K562 (cell line): ENCODE results near the gene SEPTIN2. TPM values are rescaled to one million over a fixed set of nuclear protein-coding genes. Genes with fewer than 3 reads are reported as not detected.

Source experiments
- ATAC-seq: fragments of 200-7000 bp; cut with Tn5 transposase; 3 replicates; pipeline ENCODE4 v1.9.1; 2020; ENCODE audit warnings: moderate library complexity
- BruUV-seq: library from RNA; stranded (reverse); fragments of 400-500 nt; replicated peaks from 2 replicates; lab custom pipeline; 2021; lab: Mats Ljungman, UMichigan
- CTCF ChIA-PET: fragments of 300-600 bp; formaldehyde crosslinking; extraction: SDS; loops from one replicate; lab custom pipeline; 2021; ENCODE audit warnings: low intra/inter-chr PET ratio; lab: Yijun Ruan, JAX
- POLR2A ChIA-PET: fragments of 300-600, 350-650 bp; sonication (Branson Sonifier 250); formaldehyde crosslinking; extraction: SDS; loops from one replicate; lab custom pipeline; 2021; ENCODE audit warnings: antibody characterized with exemption, inconsistent platforms; lab: Yijun Ruan, JAX
- DNase-seq, 4 experiments: peaks; one replicate each; pipeline versions ENCODE4 v3.0.0 to v3.0.0-alpha.2; 2011 to 2018; ENCODE audit warnings: low spot score in 3 of 4, mixed read lengths in 3 of 4; ENCODE audit errors: extremely low read depth in 1 of 4
- FAIRE-seq: peaks from 2 replicates; lab custom pipeline; 2011; peaks lifted over from hg19 to GRCh38; lab: Jason Lieb, UNC
- H2AFZ ChIP-seq: 2 replicates; pipeline ENCODE4 v1.6.0; 2011; ENCODE audit warnings: low read depth, low read length, control low read depth, inconsistent platforms
- H3K27ac ChIP-seq: fragments of 200-600 bp; 3 replicates; pipeline ENCODE4 v1.8.0; 2011; ENCODE audit warnings: low read depth, mild to moderate bottlenecking, control low read depth, inconsistent platforms, low read length, moderate library complexity, mixed read lengths; ENCODE audit errors: extremely low read depth
- H3K27me3 ChIP-seq, 2 experiments: fragments of 300-600 bp in 1 of 2; 2 replicates in 1 of 2; 3 replicates in 1 of 2; pipeline versions ENCODE4 v1.6.0 to v1.8.0; 2011; ENCODE audit warnings: inconsistent platforms in 2 of 2, low read length in 2 of 2, mild to moderate bottlenecking in 1 of 2, mixed read lengths in 1 of 2, moderate library complexity in 1 of 2; ENCODE audit not compliant: control insufficient read depth in 2 of 2, insufficient read depth in 2 of 2
- H3K36me3 ChIP-seq: fragments of 300-600 bp; 3 replicates; pipeline ENCODE4 v1.8.0; 2011; ENCODE audit warnings: mild to moderate bottlenecking, low read length, inconsistent platforms; ENCODE audit not compliant: control insufficient read depth, insufficient read depth
- H3K4me1 ChIP-seq, 2 experiments: fragments of 200-600 bp in 1 of 2; replicated peaks in 1 of 2; 2 replicates in 1 of 2; 3 replicates in 1 of 2; pipeline versions ENCODE4 v1.5.1 to v1.8.0; 2011; ENCODE audit warnings: inconsistent platforms in 2 of 2, low read length in 2 of 2, mild to moderate bottlenecking in 1 of 2, mixed read lengths in 1 of 2, moderate library complexity in 1 of 2; ENCODE audit not compliant: control insufficient read depth in 2 of 2, insufficient read depth in 2 of 2
- H3K4me2 ChIP-seq: 2 replicates; pipeline ENCODE4 v1.6.1; 2011; ENCODE audit warnings: low read length, control low read depth, inconsistent platforms, mixed read lengths; ENCODE audit not compliant: insufficient read depth
- H3K4me3 ChIP-seq: fragments of 200-600 bp; sonication (generic), shearing (Covaris generic); 2 replicates; pipeline ENCODE4 v1.5.1; 2016; ENCODE audit warnings: control low read depth, inconsistent platforms
- H3K79me2 ChIP-seq: fragments of 200-600 bp; 3 replicates; pipeline ENCODE4 v1.8.0; 2011; ENCODE audit warnings: low read length, inconsistent platforms; ENCODE audit not compliant: control insufficient read depth, insufficient read depth
- H3K9ac ChIP-seq, 2 experiments: 2 replicates each; pipeline versions ENCODE4 v1.6.0 to v1.6.1; 2011; ENCODE audit warnings: low read depth in 2 of 2, low read length in 2 of 2, control low read depth in 1 of 2, inconsistent platforms in 1 of 2, mild to moderate bottlenecking in 1 of 2, mixed read lengths in 1 of 2; ENCODE audit not compliant: insufficient read depth in 1 of 2
- H3K9me1 ChIP-seq: one replicate; pipeline ENCODE4 v1.6.0; 2011; ENCODE audit warnings: inconsistent platforms, mild to moderate bottlenecking, low read length, moderate library complexity; ENCODE audit not compliant: control insufficient read depth, insufficient read depth
- H3K9me3 ChIP-seq: replicated peaks from 2 replicates; pipeline ENCODE4 v1.5.1; 2011; ENCODE audit warnings: low read depth, low read length, inconsistent platforms; ENCODE audit not compliant: control insufficient read depth, insufficient read depth
- H4K20me1 ChIP-seq: replicated peaks from 2 replicates; pipeline ENCODE4 v1.6.1; 2011; ENCODE audit warnings: low read length, inconsistent platforms, mixed read lengths; ENCODE audit not compliant: control insufficient read depth, insufficient read depth
- EGR1 ChIP-seq: fragments of 450-650 bp; conservative IDR thresholded peaks from 2 replicates; pipeline ENCODE4 v1.6.1; 2017; ENCODE audit warnings: mild to moderate bottlenecking
- RUNX1 ChIP-seq: sonication (generic); IDR thresholded peaks from 2 replicates; pipeline ENCODE4 v1.6.1; 2016; ENCODE audit warnings: antibody characterized with exemption, low read depth
- TBL1XR1 ChIP-seq, 2 experiments: IDR thresholded peaks; 2 replicates each; pipeline ENCODE4 v1.6.1; 2012; ENCODE audit warnings: improper control_type of control experiment in 2 of 2, low read length in 2 of 2, mild to moderate bottlenecking in 1 of 2
- WGBS: fragments of 100-300 bp; shearing (Covaris generic); methylation state at CpG from one replicate; pipeline ENCODE4 v1.1.6; 2016; ENCODE audit warnings: low coverage, mixed read lengths; ENCODE audit not compliant: insufficient coverage; ENCODE audit errors: missing lambda C conversion rate; 5-methylcytosine and 5-hydroxymethylcytosine counted together
- in situ Hi-C: fragments of 300-500 bp; cut with MboI; formaldehyde crosslinking; loops from 4 replicates; pipeline ENCODE4 v1.15.0; 2018; ENCODE audit warnings: inconsistent platforms, mixed read lengths
- intact Hi-C: fragments of 100-400 bp; cut with micrococcal nuclease; formaldehyde crosslinking; loops from 2 replicates; pipeline ENCODE4 v1.14.2; 2022
- polyA plus RNA-seq, 8 experiments: library from polyadenylated mRNA; depleted of rRNA in 4 of 8; stranded (reverse) in 5 of 8; unstranded in 3 of 8; fragments of >200 nt; fragmentation: Nextera tagmentation in 2 of 8; fragmentation: Illumina TruSeq in 1 of 8; extraction: Ambion mirVana in 2 of 8; extraction: Trizol in 1 of 8; gene quantifications; 2 replicates each; pipeline versions ENCODE4 v1.2.1 to v1.2.3, GENCODE V29; 2011 to 2014; ENCODE audit warnings: inconsistent platforms in 1 of 8, missing spikeins in 1 of 8
- total RNA-seq, 7 experiments: library from RNA; depleted of rRNA in 6 of 7; stranded (reverse); fragments of >200 nt in 6 of 7; fragmentation: Illumina TruSeq in 2 of 7; extraction: Trizol in 2 of 7; gene quantifications; 2 replicates each; pipeline versions ENCODE4 v1.2.1 to v1.2.3, GENCODE V29; 2011 to 2021; ENCODE audit warnings: low replicate concordance in 1 of 7
- TF ChIP-seq, protein P1 (sequence below): fragments of 450-650 bp; IDR thresholded peaks from 2 replicates; pipeline ENCODE4 v1.6.1; 2016; ENCODE audit warnings: mild to moderate bottlenecking, moderate library complexity
- TF ChIP-seq, protein P2 (sequence below): fragments of 450-650 bp; IDR thresholded peaks from 2 replicates; pipeline ENCODE4 v1.6.1; 2017; ENCODE audit warnings: antibody characterized with exemption, mild to moderate bottlenecking

The SEPTIN2 gene
- total and polyA plus RNA-seq, 9 of the 15 experiments (the other 6 are each of a cell fraction or from before 2014, with no cell fraction given), result 121 to 367 (median 166) TPM

DNA sequence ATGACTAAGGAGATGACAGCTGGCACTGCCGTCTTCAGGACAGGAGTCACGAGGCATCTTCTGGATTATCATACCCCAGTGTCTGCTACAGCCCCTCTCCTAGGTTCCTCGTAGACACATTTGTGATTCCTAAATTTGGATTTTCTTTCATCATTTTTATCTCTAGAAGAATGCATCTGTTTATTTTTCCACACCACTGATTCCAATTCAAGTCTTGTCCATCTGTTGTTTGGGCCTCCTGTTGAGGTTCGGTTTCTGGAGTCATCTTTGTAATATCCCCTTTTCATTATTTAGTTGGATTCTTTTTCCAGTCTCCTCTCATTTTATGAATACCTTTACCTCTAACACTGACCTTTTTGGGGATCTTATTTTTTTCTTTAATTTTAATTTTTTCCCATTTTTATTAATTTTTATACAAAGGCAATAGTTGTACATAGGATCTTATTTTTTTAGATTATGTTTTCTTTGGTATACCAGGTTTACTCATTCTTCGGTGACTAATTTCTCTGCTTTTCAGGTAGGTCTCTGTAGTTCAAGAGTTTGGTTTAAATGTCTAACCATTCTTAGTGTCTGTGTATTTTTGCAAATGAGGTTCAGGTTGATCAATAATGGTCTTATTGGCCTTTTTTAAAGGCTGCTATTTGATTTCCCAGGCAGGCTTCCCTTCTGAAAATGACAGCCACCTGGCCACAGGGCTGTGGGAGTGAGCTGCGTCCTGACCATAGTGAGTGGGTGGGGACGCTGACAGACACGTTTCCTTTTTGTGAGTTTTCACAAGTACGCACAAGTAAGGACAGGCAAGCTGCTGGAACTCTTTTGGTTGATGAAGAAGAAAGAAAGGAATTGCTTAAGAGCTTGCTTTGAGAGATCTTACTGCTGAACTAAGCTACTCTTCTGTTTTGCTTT, 74.8 kb downstream of the SEPTIN2 start:
- 66% methylated on average over 9 of the region's 9 CpGs for WGBS
- no peak overlapping the region for H3K27ac ChIP-seq
- ChIA-PET POLR2A (no interaction called here), CTCF (no interaction called here)
- peaks cover 6% of the 10 kb centered on the region for H3K9me1 ChIP-seq
- H3K27me3 ChIP-seq, result no peaks in the 10 kb centered on the region
- no peak for DNase-seq
- ATAC-seq, result no peak
- in situ Hi-C loops (no loop called here), intact Hi-C loops (no loop called here)
- peaks cover 4% of the 10 kb centered on the region; the same call in 2 of the 3 replicates for H3K79me2 ChIP-seq
- no peak overlapping the region for H2AFZ ChIP-seq
- no peak overlapping the region for H3K4me3 ChIP-seq
- peaks cover 5% of the 10 kb centered on the region; the same call in 1 of the 3 replicates for H3K36me3 ChIP-seq
- peaks cover 0 to 7% of the 10 kb centered on the region in 2 experiments; a peak in 2 of 5 replicates for H3K4me1 ChIP-seq
- peaks cover 10% of the 10 kb centered on the region; the same call in 1 of the 2 replicates for H4K20me1 ChIP-seq
- no peak overlapping the region for H3K4me2 ChIP-seq
- FAIRE-seq, result no peak
- BruUV-seq, result no TSS peak
- no peaks in the 10 kb centered on the region for H3K9me3 ChIP-seq
- H3K9ac ChIP-seq, result no peak overlapping the region
- no peak for TF ChIP-seq TBL1XR1 (IDR thresholded peaks at IDR 0.05; ENCODE audit: low read length in 2 of 2)
- TF ChIP-seq RUNX1, result no peak
- peak; percentile 66 for TF ChIP-seq EGR1
- TF ChIP-seq, protein P1, sequence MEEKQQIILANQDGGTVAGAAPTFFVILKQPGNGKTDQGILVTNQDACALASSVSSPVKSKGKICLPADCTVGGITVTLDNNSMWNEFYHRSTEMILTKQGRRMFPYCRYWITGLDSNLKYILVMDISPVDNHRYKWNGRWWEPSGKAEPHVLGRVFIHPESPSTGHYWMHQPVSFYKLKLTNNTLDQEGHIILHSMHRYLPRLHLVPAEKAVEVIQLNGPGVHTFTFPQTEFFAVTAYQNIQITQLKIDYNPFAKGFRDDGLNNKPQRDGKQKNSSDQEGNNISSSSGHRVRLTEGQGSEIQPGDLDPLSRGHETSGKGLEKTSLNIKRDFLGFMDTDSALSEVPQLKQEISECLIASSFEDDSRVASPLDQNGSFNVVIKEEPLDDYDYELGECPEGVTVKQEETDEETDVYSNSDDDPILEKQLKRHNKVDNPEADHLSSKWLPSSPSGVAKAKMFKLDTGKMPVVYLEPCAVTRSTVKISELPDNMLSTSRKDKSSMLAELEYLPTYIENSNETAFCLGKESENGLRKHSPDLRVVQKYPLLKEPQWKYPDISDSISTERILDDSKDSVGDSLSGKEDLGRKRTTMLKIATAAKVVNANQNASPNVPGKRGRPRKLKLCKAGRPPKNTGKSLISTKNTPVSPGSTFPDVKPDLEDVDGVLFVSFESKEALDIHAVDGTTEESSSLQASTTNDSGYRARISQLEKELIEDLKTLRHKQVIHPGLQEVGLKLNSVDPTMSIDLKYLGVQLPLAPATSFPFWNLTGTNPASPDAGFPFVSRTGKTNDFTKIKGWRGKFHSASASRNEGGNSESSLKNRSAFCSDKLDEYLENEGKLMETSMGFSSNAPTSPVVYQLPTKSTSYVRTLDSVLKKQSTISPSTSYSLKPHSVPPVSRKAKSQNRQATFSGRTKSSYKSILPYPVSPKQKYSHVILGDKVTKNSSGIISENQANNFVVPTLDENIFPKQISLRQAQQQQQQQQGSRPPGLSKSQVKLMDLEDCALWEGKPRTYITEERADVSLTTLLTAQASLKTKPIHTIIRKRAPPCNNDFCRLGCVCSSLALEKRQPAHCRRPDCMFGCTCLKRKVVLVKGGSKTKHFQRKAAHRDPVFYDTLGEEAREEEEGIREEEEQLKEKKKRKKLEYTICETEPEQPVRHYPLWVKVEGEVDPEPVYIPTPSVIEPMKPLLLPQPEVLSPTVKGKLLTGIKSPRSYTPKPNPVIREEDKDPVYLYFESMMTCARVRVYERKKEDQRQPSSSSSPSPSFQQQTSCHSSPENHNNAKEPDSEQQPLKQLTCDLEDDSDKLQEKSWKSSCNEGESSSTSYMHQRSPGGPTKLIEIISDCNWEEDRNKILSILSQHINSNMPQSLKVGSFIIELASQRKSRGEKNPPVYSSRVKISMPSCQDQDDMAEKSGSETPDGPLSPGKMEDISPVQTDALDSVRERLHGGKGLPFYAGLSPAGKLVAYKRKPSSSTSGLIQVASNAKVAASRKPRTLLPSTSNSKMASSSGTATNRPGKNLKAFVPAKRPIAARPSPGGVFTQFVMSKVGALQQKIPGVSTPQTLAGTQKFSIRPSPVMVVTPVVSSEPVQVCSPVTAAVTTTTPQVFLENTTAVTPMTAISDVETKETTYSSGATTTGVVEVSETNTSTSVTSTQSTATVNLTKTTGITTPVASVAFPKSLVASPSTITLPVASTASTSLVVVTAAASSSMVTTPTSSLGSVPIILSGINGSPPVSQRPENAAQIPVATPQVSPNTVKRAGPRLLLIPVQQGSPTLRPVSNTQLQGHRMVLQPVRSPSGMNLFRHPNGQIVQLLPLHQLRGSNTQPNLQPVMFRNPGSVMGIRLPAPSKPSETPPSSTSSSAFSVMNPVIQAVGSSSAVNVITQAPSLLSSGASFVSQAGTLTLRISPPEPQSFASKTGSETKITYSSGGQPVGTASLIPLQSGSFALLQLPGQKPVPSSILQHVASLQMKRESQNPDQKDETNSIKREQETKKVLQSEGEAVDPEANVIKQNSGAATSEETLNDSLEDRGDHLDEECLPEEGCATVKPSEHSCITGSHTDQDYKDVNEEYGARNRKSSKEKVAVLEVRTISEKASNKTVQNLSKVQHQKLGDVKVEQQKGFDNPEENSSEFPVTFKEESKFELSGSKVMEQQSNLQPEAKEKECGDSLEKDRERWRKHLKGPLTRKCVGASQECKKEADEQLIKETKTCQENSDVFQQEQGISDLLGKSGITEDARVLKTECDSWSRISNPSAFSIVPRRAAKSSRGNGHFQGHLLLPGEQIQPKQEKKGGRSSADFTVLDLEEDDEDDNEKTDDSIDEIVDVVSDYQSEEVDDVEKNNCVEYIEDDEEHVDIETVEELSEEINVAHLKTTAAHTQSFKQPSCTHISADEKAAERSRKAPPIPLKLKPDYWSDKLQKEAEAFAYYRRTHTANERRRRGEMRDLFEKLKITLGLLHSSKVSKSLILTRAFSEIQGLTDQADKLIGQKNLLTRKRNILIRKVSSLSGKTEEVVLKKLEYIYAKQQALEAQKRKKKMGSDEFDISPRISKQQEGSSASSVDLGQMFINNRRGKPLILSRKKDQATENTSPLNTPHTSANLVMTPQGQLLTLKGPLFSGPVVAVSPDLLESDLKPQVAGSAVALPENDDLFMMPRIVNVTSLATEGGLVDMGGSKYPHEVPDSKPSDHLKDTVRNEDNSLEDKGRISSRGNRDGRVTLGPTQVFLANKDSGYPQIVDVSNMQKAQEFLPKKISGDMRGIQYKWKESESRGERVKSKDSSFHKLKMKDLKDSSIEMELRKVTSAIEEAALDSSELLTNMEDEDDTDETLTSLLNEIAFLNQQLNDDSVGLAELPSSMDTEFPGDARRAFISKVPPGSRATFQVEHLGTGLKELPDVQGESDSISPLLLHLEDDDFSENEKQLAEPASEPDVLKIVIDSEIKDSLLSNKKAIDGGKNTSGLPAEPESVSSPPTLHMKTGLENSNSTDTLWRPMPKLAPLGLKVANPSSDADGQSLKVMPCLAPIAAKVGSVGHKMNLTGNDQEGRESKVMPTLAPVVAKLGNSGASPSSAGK, result no peak
- TF ChIP-seq, protein P2, sequence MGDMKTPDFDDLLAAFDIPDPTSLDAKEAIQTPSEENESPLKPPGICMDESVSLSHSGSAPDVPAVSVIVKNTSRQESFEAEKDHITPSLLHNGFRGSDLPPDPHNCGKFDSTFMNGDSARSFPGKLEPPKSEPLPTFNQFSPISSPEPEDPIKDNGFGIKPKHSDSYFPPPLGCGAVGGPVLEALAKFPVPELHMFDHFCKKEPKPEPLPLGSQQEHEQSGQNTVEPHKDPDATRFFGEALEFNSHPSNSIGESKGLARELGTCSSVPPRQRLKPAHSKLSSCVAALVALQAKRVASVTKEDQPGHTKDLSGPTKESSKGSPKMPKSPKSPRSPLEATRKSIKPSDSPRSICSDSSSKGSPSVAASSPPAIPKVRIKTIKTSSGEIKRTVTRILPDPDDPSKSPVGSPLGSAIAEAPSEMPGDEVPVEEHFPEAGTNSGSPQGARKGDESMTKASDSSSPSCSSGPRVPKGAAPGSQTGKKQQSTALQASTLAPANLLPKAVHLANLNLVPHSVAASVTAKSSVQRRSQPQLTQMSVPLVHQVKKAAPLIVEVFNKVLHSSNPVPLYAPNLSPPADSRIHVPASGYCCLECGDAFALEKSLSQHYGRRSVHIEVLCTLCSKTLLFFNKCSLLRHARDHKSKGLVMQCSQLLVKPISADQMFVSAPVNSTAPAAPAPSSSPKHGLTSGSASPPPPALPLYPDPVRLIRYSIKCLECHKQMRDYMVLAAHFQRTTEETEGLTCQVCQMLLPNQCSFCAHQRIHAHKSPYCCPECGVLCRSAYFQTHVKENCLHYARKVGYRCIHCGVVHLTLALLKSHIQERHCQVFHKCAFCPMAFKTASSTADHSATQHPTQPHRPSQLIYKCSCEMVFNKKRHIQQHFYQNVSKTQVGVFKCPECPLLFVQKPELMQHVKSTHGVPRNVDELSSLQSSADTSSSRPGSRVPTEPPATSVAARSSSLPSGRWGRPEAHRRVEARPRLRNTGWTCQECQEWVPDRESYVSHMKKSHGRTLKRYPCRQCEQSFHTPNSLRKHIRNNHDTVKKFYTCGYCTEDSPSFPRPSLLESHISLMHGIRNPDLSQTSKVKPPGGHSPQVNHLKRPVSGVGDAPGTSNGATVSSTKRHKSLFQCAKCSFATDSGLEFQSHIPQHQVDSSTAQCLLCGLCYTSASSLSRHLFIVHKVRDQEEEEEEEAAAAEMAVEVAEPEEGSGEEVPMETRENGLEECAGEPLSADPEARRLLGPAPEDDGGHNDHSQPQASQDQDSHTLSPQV, result no peak
